ENCODE results near the gene NHSL2.
A peak's percentile ranks its signal among the peaks of the same experiment; 100 is the strongest.
"Not testable (repeated sequence)": the region's sequence is repeated elsewhere in the genome, so short reads cannot be mapped to it uniquely, and the experiment has no call there.

Gene NHSL2

DNA sequence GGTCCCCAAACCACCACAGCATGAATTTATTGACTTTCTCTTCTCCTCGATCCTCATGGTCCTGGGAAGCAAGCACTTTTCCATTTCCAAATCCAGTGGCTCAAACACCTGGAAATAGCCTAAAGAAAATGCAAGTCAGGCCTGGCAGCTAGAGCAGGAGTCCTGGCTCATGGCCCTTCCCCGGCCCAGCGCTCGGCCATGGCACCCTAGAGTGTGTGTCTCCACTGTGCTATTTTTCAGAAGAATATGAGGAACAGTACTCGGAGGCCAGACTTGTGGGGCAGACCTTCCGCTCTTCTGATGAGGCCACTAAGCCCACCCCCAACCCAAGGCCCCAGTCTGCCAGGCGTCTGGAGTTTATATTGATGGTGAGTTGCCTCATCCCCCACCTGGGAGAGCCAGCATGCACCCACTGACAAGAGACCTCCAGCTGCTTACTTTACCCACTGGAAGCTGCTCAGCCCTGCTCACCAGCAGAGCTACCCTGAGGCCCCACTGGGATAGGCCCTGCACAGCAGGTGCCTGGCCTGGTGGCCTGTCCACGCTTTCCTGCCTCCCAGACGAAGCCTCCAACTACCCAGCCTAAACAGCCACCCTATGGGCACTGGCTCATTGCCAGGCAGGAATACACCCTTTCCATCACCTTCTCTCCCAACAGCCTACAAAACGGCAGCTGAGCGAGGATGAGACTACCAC lies 223.4 kb downstream of the NHSL2 start:
- DNase-seq = no peak

DNA sequence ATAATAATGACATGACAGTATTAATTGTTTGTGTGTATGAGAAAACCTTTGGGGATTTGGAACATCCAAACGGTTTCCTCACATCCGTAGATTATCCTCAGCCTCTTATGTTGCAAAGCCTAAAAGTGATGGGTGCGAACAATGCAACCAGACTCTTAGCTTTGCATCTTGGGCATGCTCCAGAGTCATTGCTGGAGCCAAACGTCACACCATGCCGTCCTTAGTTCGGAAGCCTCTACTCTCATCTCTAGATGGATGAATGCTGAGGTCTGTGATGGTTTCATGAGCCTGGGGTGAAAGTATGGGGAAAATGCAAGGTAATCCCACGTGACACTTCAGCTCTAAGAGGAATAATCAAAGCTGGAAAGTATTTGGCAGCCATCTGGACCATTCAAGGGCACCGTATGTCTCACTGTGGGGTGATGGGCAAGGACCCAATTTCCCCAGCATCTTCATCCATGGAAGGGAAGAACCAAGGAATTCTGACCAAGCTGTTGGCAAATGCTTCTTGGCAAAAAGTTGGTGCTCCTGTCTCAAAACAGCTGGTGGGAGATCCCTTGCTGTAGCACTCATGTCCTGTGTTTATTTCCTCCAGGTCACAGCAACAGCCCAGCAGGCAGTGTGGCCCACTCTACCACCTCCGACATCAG lies 227.3 kb downstream of the NHSL2 start:
- peak; percentile 91 to 96 for DNase-seq

DNA sequence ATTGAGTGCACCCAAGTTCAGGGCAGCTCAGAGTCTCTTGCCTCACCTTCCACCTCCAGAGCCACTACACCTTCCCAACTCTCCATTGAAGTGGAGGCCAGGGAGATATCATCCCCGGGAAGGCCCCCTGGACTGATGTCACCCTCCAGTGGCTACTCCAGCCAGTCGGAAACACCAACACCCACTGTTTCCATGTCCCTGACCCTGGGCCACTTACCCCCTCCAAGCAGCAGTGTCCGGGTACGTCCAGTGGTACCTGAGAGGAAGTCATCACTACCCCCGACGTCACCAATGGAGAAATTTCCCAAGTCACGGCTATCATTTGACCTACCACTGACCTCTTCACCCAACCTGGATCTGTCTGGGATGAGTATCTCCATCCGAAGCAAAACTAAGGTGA lies 228.9 kb downstream of the NHSL2 start:
- DNase-seq = no peak

DNA sequence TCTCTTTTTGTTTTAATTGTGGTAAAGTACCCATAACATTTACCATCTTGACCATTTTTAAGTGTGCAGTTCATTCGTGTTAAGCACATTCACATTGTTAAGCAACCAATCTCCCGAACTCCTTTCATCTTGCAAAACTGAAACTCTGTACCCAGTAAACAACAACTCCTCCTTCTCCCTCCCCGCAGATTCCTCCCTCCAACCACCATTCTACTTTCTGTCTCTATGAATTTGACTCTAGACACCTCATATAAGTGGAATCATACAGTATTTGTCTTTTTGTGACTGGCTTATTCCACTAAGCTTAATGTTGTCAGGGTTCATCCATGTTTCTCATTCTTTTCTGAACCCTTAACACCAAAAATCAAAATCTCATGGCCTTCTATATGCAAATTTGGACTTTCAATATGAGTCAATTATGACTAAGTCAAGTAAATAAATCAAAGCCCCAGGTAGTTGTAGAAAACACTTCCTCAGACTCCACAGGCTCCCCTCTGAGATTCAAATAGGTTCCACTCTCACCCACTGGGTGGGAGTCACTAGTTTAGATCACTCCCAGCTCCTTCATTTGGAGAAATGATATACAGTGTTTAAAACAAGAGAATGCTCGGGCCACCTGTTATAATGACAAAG lies 230.8 kb downstream of the NHSL2 start:
- peak in 1 of 2 experiments; percentile 39 for DNase-seq

DNA sequence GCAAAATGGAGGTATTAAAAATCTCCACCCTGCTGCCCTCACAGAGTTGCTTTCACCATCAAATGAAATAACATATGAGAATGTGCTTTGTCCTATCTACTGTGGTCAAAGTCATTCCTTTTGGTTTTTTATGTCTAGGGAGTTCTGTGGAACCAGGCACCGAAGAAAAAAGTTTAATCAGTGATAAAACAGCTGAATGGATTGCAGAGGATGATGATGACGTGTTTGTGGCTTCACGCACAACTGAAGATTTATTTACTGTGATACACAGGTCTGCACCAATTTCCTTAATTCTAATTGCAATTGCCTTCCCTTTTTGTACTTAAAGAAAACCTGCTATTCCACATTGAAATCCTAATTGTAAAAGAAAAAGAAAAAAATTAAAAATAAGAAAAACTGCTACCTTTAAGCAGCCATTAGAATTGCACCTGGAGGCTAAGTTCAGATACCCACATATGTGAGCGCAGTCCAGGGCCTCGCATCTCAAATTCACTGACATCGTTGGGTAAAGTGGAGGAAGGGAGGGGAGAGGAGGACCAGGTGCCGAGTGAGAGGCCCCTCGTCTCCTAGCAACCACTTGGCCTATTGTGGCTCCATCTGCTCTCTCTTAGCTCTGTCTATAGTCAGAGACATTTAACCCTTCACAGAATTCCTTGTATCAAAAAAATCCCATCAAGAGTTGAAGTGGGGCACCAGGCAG lies 231.6 kb downstream of the NHSL2 start:
- DNase-seq = peak; percentile 97

DNA sequence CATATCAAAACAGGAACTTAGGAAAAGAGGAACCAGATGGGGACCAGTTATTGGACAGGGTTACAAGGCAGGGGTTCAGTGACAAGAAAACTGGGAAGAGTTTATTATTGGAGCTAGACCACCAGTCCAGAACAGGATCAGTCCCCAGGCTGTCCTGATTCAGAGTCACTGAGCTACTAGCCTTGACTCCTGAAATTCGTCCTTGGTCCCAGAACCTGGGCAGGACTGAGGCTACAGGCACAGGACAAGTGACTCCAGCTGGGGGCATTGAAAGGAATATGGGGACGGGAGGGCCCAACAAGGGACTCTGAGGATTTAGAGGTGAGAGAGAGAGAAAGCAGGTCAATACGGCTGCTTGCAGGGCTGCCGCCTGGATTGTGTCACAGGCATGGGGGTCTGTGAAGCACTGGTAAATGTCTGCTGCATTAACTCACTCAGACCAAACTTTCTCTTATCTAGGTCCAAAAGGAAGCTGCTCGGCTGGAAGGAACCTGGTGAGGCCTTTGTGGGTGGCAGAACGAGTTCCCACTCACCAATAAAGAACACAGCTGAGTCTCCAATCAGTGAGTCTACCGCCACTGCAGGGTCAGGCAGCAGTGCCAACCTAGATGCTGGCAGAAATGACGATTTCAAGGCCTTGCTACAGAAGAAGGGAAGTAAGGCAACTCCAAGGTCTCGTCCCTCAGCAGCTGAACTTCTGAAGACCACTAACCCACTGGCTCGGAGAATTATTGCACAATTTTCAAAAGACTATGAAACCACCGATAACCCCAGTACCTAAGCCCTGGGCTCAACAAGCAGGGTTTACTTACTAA lies 232.4 kb downstream of the NHSL2 start:
- DNase-seq = peak; percentile 32 to 62

DNA sequence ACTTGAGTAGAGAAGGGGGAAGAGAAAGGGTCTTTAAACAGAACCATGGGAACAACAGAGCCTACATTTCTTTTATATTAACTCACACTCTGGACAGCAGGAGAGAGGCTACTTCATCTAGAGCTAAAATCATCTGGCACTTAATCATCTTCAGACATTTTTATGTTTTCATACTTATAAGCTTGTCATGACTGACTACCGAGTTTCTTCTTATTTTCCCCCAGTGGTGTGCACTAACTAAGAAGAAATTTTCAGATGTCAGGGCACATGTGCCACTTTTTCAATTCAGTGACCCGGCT lies 232.9 kb downstream of the NHSL2 start:
- DNase-seq = no peak

DNA sequence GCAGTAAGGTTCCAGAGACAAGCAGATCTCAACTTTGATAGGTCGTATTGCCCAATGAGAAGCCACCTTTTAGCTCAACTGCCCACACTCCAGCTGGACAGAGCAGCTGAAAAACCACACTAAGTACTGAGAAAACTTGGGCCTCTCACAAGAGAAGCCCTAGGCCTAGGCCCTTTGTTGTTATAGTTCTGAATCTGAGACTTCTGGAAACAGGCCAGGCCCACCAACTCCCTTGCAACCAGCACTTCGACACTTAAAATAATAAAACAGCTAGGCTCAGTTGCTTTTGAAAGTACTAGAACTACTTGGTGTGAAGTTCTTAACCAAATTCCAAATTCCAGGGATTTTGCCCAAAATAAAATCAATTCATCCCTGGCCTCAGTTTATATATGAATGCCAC lies 234.5 kb downstream of the NHSL2 start:
- DNase-seq = no peak

DNA sequence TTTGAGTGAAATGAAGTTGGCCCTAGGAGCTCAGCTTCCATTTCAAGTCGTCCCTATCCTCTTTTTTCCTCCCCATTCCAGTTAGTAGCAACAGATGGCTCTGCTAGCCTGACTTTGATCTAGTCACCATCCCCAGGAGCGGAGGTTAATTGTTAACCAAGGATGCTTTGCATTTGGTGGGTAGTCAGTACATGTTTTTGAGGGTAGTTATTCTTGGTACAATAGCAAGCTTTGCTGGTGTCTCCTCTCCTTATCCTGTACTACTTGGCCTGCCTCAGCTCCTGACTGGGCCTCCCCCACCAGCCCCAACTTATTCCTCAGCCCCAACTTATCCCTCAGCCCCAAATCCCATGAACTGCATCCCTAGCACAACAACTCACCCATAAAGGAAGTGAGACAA lies 235.9 kb downstream of the NHSL2 start:
- peak in 1 of 2 experiments; percentile 6 for DNase-seq

DNA sequence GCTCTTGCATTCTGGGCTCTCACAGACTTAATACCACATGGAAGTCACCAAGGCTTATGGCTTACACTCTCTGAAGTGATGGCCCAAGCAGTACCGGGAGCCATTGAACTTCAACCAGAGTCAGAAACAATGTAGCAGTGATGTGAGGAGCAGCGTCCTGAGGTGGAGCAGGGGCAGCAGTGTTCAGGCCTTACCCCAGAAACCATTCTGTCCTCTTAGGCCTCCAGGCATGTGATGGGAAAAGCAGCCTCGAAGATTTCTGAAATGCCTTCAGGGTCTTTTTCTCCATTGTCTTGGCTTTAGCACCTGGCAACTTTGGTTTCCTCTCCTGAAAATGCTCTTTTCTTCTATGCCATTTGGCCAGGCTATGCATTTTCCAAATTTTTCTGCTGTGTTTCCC lies 248.1 kb downstream of the NHSL2 start:
- no peak for DNase-seq

DNA sequence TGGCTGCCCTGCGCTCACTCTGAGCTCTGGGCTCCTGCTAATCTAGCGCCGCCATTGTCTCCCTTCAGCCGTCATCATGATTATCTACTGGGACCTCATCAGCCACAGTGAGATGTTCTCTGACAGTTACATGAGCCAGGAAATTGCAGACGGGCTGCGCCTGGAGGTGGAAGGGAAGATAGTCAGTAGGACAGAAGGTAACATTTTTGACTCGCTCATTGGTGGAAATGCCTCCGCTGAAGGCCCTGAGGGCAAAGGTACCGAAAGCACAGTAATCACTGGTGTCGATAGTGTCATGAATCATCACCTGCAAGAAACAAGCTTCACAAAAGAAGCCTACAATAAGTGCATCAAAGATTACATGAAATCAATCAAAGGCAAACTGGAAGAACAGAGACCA lies 249.1 kb downstream of the NHSL2 start:
- DNase-seq = no peak

DNA sequence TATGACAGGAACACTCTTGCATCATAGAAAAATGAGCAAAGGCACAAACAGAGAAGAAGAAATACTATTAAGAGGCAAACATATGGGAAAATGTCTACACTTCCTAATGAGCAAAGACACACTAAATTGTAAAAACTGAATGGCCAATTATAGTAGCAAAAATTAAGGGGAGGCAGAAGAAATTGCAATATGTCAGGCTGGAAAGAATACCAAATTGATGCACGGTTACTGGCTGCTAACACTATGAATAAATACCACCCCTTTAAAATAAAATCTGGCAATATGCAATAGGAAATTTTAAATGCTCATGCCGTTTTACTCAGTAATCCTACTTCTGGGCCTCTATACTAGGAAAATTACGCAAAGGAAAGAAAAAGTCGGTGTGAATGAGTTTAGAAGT lies 254.9 kb downstream of the NHSL2 start:
- DNase-seq = no peak

DNA sequence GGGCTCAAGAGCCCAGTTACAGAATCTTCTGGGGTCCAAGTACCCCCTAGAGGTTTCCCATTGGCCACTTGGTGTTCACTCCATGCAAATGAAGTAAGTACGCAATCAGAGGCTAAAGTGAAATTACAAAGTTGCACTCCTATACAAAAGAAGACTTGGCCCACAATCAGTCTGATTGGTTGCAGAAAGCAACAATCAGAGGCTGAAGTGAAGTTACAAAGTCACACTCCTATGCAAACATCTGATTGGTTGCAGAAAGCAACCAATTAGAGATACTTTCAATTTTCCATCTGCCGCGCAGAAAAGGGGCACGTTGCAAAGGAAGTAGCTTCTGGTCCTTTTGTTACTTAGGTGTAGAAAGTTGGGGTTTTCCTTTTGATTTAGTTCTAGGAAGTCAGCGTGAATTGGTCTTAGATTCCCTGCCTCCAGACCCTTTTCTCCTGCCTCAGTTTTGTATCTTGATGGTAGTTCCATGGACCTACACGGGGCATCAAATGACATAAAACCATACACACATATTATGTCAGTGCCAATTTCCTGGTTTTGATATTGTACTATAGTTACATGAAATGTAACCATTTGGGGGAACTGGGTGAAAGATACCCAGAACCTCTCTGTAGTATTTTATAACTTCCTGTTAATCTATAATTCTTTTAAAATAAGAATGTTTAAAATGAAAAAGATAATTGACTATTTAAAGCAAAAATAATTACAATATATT lies 258.5 kb downstream of the NHSL2 start:
- DNase-seq = no peak

DNA sequence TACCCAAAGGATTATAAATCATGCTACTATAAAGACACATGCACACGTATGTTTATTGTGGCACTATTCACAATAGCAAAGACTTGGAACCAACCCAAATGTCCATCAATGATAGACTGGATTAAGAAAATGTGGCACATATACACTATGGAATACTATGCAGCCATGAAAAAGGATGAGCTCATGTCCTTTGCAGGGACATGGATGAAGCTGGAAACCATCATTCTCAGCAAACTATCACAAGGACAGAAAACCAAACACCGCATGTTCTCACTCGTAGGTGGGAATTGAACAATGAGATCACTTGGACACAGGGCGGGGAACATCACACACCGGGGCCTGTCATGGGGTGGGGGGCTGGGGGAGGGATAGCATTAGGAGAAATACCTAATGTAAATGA lies 265.6 kb downstream of the NHSL2 start:
- not testable (repeated sequence) for DNase-seq

DNA sequence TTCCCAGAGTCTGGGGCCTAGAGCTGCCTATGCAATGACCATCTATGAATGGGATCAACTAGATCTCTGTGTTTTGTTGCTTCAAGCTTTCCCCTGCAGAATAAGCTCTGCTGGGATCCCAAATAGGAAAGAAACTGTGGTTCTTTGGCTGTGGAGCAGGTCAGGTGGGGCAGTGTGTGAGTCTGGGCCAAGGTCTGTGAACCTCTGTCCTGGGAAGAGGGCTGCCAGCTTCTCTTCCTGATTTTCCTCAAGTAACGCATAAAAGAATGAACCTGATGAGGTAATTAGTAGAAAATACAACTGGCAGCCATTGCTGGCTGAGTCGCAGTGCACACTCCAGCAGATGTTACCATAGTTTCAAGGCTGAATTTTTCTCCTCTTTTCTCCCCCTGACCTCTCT lies 266.3 kb downstream of the NHSL2 start:
- DNase-seq = no peak

DNA sequence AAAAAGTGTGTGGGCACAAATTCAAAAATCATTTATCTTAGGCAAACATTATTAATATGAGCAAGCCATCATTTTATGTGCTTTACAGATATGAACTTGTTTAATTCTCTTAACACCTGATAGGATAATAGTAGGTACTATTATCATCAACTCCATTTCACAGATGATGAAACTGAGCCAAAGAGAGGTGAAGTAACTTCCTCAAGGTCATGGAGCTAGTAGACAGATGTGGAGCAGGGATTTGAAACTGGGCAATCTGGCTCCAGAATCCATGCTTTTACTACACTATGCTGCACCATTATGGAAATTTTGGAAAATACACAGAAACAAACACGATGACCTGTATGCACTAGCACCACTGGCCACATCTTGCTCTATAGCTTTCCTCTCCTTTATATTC lies 269.9 kb downstream of the NHSL2 start:
- peak in 1 of 2 experiments; percentile 30 for DNase-seq

DNA sequence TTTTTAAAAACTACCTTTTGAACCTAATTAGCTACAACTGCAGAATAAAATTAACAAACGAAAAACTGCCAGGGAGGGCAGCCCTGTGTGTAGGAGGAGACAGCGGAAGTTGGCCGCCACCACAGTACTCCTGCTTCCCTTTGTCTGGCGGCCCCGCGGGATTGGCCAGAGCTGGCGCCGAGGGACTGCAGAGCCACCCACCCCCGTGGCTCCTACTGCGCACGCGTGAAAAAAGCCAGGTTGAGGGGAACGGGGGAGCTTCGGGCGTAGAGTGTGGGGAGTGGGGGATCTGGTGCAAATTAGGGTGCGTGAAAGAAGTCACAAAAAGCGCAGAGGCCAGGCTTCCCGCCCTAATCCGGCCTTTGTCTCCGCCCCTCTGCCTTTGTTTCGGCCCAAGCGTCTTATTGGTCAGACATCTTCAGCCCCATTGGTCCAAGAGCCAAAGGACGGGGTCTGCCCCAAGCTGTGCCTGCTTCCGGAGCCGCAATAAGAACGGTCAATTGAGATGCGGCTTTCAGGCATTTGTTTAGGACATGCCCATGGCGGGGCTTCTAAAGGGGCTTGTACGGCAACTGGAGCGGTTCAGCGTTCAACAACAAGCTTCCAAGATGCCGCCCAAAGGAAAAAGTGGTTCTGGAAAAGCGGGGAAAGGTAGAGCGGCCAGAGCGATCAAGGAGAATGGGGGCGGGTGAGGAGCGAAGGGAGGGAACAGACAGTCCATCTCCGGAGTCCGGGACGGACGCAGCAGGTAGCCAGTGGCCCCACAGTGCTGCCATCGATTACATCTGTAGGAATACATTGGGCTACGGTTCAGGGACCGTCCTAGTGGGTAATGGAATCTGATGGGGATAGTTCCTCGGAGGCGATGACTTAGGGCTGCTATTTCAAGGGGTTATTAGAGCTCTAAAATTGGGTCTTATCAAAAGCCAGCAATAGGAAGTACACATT lies 270.8 kb downstream of the NHSL2 start, which contains the start of gene PIN4:
TSS of gene PIN4 (plus strand) at position 580 of the 948 bp plus-strand sequence. CDS start at position 609, 29 bp downstream.
- DNase-seq = peak; percentile 99

DNA sequence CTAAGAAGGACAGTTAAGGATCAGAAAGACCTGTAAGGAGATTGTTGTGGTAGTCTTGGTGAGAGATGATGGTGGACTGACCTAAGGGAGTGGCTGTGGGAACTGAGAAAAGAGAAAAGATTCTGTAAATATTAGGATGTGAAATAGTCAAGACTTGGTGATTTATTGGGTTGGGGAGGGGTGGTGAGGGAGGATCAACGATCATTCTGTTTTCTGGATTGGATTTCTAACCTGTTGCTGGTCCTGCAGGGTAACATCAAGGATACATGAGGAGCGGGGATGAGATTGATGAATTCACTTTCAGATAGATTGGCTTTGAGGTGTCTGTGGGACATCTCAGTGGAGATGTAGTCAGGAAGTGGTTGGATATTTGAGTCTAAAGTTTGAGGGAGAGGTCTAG lies 272.3 kb downstream of the NHSL2 start:
- no peak for DNase-seq

DNA sequence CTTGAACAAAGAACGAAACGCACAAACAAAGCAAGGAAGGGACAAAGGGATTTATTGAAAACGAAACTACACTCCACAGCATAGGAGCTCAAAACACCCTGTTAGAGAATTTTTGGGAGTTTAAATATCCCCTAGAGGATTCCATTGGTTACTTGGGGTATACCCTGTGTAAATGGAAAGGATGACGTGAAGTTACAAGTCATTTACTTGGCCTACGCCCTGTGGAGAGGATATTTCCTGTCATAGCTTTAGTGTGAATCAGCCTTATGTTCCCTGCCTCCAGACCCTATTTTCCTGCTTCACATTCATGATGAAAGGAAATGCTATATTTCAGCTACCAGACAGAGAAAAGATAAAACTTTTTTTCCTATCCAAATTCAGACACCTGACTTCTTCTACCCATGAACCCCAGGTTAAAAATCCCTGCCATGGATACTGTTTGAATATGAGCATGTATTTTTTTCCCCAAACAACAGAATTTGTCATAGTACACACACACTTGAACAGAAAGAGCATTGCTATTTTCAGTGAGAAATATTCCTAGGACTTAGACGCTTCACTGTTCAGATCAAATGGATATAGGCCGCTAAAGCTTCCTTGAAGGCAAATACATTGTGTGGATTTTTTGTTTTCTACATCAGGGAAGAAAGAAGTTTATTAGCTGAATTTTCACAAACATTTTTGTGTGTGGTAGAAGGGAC lies 291.3 kb downstream of the NHSL2 start:
- no peak for DNase-seq

Measured in NCI-H524 (cell line).